ENCODE data around the gene ZNF516. TPM values are rescaled to one million over a fixed set of nuclear protein-coding genes. Genes with fewer than 3 reads are reported as not detected.

Gene ZNF516
- total RNA-seq, 1 donor from 2014 or later: 1.6 TPM

GRCh38 chr18:76456018-76456750, 38.9 kb downstream of the ZNF516 start:
- intact Hi-C loops (cut with micrococcal nuclease): no loop called here
- Mint-ChIP-seq H3K27me3 (peaks cover 26% of the 10 kb centered on the region), H3K36me3 (ENCODE audit: low read depth) (no peaks in the 10 kb centered on the region), H3K27ac (no peak overlapping the region), H3K4me3 (no peak overlapping the region), H3K4me1 (peaks cover 4% of the 10 kb centered on the region), H3K9me3 (no peaks in the 10 kb centered on the region)
- no peak for DNase-seq

- Mint-ChIP-seq H3K9me3 (no peaks in the 10 kb centered on the region), H3K27ac (no peak overlapping the region), H3K4me3 (no peak overlapping the region), H3K4me1 (peaks cover 9% of the 10 kb centered on the region), H3K36me3 (ENCODE audit: low read depth) (no peaks in the 10 kb centered on the region), H3K27me3 (peaks cover 33% of the 10 kb centered on the region)
- intact Hi-C loops (cut with micrococcal nuclease): no loop called here
- no peak for DNase-seq
Observed at GRCh38 chr18:76455003-76455676, 39.9 kb downstream of the ZNF516 start.

DNA sequence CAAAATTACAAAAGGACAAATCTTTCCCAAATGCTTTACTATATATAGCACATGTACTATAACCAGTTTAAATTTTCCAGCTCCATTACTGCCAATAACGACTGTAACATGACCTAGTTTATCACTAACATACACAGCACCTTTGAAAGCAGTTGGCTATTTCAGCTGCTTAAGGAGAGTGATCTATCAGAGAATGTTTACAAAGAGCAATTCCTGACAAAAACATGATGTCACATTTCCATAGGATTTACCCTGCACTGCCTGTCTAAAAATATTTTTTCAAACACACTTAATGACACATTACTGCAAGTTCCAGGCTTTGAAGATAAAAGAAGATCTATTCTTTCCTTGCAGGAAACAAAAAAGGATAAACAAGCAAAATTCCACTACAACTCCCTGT, 40.6 kb downstream of the ZNF516 start:
- H3K27ac Mint-ChIP-seq: no peak overlapping the region
- intact Hi-C loops (cut with micrococcal nuclease): no loop called here

GRCh38 chr18:76453932-76454331, 41.1 kb downstream of the ZNF516 start:
- no peaks in the 10 kb centered on the region for H3K36me3 Mint-ChIP-seq (ENCODE audit: low read depth)
- no peak for DNase-seq
- H3K4me1 Mint-ChIP-seq: peaks cover 11% of the 10 kb centered on the region
- H3K4me3 Mint-ChIP-seq: no peak overlapping the region
- H3K9me3 Mint-ChIP-seq: no peaks in the 10 kb centered on the region
- H3K27ac Mint-ChIP-seq: no peak overlapping the region
- intact Hi-C loops (cut with micrococcal nuclease): no loop called here
- H3K27me3 Mint-ChIP-seq: peaks cover 42% of the 10 kb centered on the region

More for the DNA sequence above, 40.6 kb downstream of the ZNF516 start:
- Mint-ChIP-seq H3K9me3 (no peaks in the 10 kb centered on the region), H3K27me3 (peaks cover 37% of the 10 kb centered on the region), H3K4me1 (peaks cover 11% of the 10 kb centered on the region), H3K4me3 (no peak overlapping the region), H3K36me3 (ENCODE audit: low read depth) (no peaks in the 10 kb centered on the region)
- DNase-seq: no peak

- no peak overlapping the region for H3K4me3 Mint-ChIP-seq
- no peaks in the 10 kb centered on the region for H3K9me3 Mint-ChIP-seq
- H3K27ac Mint-ChIP-seq: no peak overlapping the region
- no peak for DNase-seq
- intact Hi-C loops (cut with micrococcal nuclease): no loop called here
- H3K27me3 Mint-ChIP-seq: peaks cover 43% of the 10 kb centered on the region
- H3K36me3 Mint-ChIP-seq (ENCODE audit: low read depth): no peaks in the 10 kb centered on the region
- peaks cover 11% of the 10 kb centered on the region for H3K4me1 Mint-ChIP-seq
Observed at GRCh38 chr18:76453057-76453561, 41.9 kb downstream of the ZNF516 start.

DNA sequence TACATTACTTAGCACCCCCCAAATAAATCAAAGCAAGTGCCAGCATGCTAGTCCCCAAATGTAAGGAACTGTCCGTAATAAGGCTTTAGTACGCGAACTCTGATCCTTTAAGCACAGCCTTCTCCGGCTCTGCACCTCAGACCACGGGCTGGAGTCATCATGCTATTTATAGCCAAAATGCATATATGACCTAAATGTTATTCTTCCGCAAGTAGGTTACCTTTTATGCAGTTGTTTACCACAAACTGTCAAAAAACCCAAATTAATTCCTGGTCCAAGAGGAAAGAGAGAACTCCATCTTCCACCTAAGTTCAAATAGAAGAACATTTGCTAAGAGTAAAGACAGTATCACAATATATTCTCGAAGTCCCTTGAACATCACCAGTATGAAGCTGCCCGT, 42.7 kb downstream of the ZNF516 start:
- Mint-ChIP-seq H3K27ac (no peak overlapping the region), H3K4me3 (no peak overlapping the region), H3K27me3 (peaks cover 43% of the 10 kb centered on the region), H3K36me3 (ENCODE audit: low read depth) (no peaks in the 10 kb centered on the region), H3K4me1 (peaks cover 11% of the 10 kb centered on the region), H3K9me3 (no peaks in the 10 kb centered on the region)
- DNase-seq: no peak
- intact Hi-C loops (cut with micrococcal nuclease): loop anchor here (1.0 kb wide), 1 partner anchor 41 kb away; no protein-coding TSS in a partner anchor

DNA sequence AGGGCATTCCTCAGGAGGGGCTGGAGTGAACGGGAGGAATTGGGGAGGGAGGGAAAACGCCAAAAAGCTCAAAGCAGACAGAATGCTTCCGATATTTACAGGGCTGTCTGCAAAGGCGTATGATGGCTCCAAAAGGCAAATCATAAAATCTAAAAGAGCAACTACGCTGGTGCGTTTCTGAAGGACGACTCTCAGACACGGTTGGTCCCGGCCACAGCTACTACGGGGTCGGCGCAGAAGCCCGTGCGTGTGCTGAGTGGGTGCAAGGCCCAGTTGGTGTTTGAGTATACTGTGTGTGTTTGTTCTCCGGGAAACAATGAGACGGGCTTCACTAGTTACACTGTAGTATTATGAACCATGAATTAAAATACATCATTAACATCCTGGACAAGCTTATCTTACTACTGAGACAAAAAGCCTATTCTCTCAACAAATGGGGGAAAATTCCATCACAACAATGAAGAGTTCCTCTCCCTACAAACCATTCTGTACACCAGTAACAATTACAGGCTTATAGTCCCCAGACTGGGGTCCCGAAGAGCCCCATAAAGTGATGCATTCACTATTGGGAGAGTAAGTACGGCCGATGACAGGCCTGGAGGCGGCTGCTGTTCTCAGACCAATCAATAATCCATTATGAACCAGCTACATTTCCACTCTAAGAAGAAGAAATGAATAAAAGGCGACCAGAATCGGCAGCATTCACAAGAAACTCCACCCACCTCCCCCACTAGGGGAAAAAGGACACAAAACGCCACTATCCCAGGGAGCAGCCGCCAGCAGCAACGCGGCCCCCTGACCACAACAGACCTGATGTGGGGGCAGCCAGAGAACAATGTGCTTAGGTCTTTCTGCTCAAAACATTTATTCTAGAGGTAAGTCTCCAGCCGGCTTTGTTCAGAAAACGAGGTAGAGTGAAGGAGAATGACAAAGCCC, 43.4 kb downstream of the ZNF516 start:
- H3K27ac Mint-ChIP-seq: no peak overlapping the region
- DNase-seq: no peak
- intact Hi-C loops (cut with micrococcal nuclease): loop anchor here (1.0 kb wide), 1 partner anchor 42 kb away; no protein-coding TSS in a partner anchor
- H3K36me3 Mint-ChIP-seq (ENCODE audit: low read depth): no peaks in the 10 kb centered on the region
- peak overlapping the region; percentile 81 for H3K4me3 Mint-ChIP-seq
- H3K9me3 Mint-ChIP-seq: no peaks in the 10 kb centered on the region
- H3K27me3 Mint-ChIP-seq: peaks cover 43% of the 10 kb centered on the region
- H3K4me1 Mint-ChIP-seq: peaks cover 11% of the 10 kb centered on the region

GRCh38 chr18:76450452-76451395, 44.3 kb downstream of the ZNF516 start:
- no peaks in the 10 kb centered on the region for H3K36me3 Mint-ChIP-seq (ENCODE audit: low read depth)
- peaks cover 11% of the 10 kb centered on the region for H3K4me1 Mint-ChIP-seq
- no peak overlapping the region for H3K27ac Mint-ChIP-seq
- no peak for DNase-seq
- peaks cover 43% of the 10 kb centered on the region for H3K27me3 Mint-ChIP-seq
- peak overlapping the region; percentile 81 for H3K4me3 Mint-ChIP-seq
- H3K9me3 Mint-ChIP-seq: no peaks in the 10 kb centered on the region
- intact Hi-C loops (cut with micrococcal nuclease): no loop called here

- Mint-ChIP-seq H3K4me3 (no peak overlapping the region), H3K36me3 (ENCODE audit: low read depth) (no peaks in the 10 kb centered on the region), H3K4me1 (peaks cover 11% of the 10 kb centered on the region), H3K27me3 (peaks cover 38% of the 10 kb centered on the region), H3K27ac (no peak overlapping the region), H3K9me3 (no peaks in the 10 kb centered on the region)
- no peak for DNase-seq
- intact Hi-C loops (cut with micrococcal nuclease): no loop called here
Observed at GRCh38 chr18:76449111-76449453, 46.0 kb downstream of the ZNF516 start.

DNA sequence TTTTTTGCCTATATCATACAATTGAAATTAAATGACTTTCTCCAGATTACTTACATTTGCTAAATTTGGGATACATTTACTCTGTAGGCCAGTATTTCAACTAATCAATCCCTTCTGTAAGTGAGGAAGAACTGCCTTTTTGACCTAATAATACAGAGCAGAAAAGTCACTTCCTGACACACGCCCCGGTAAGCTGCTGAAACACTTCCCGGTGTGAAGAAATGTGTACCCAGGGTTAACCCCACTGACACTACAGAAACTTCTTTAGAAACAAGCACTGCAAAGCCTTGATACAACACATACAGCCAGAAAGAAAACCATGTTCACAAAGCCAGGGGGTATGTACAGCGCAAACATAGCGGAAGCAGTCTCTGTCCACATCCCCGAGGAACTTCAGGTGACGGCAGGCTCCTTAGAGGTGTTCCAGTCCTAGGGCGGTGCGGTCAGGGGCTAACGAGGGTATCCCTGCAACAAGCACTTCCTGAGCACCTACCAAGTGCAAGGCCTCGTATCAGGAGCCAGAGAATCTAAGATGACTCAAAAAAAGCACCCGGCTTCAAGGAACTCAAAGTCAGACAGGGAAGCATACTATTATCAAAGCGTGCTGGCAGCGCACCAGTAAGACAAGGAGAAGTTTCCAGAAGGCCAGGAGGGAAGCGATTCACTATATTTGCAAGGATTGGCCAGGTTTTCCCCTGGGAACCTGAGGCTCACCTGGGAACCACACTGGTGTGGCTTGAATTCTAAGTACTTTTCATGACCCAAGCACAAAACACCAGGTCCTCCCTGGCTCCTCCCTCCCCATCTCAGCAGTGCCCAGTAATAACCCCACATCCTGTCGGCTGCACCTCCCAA, 46.6 kb downstream of the ZNF516 start:
- intact Hi-C loops (cut with micrococcal nuclease): no loop called here
- H3K4me1 Mint-ChIP-seq: peaks cover 11% of the 10 kb centered on the region
- H3K9me3 Mint-ChIP-seq: no peaks in the 10 kb centered on the region
- no peak for DNase-seq
- no peaks in the 10 kb centered on the region for H3K36me3 Mint-ChIP-seq (ENCODE audit: low read depth)
- H3K4me3 Mint-ChIP-seq: no peak overlapping the region
- H3K27me3 Mint-ChIP-seq: peaks cover 35% of the 10 kb centered on the region
- H3K27ac Mint-ChIP-seq: no peak overlapping the region

DNA sequence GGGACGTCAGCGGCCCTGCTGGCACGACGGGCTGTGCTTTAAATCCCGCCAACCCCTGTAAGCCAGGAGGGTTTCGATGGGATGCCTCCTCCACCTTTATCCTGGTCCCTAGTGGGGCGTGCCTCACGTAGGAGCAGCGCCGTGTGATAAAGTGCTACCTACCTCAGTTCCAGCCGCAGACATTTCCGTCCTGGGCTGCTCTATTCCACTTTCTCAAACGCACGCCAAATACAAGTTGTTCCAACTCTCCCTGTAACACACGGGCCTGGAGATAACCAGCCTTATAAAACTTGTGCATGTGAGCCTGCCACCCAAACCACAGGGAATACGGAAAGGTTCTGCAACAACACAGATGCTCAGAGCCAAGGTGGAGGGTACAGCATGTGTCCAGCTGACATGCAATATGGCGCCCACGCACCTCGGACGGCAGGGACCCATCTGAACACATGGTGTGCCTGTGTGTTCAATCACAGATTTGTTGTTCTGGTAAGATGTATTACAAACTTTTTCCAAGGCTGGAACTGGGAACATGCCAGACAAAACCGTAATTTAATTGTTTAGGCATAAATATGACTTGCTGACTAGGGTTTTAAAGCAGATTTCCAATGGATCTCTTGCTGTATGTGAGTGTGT, 47.7 kb downstream of the ZNF516 start:
- Mint-ChIP-seq H3K27ac (no peak overlapping the region), H3K4me1 (peaks cover 11% of the 10 kb centered on the region), H3K9me3 (no peaks in the 10 kb centered on the region), H3K27me3 (peaks cover 27% of the 10 kb centered on the region), H3K36me3 (ENCODE audit: low read depth) (no peaks in the 10 kb centered on the region), H3K4me3 (no peak overlapping the region)
- no peak for DNase-seq
- intact Hi-C loops (cut with micrococcal nuclease): no loop called here

Data from activated CD4-positive, alpha-beta T cell treated with anti-CD3 and anti-CD28 coated beads, Interleukin-2, amount 10 ng/mL, durations not matched to agents 24 days and 14 days (primary cell).